IPS-20b (cell line): ENCODE results near the gene CUL1.

Source experiments
- H3K27ac ChIP-seq: one replicate; pipeline ENCODE4 v1.5.1; 2013; ENCODE audit warnings: low read length
- H3K27me3 ChIP-seq: 2 replicates; pipeline ENCODE4 v1.6.1; 2013; ENCODE audit warnings: mild to moderate bottlenecking, low read length, inconsistent platforms; ENCODE audit not compliant: insufficient read depth
- H3K36me3 ChIP-seq: 2 replicates; pipeline ENCODE4 v1.6.1; 2013; ENCODE audit warnings: low read depth, mild to moderate bottlenecking, inconsistent platforms, low read length, moderate library complexity; ENCODE audit not compliant: insufficient read depth
- H3K4me1 ChIP-seq: 2 replicates; pipeline ENCODE4 v1.6.1; 2013; ENCODE audit warnings: mild to moderate bottlenecking, control low read depth, inconsistent platforms, low read length, moderate library complexity; ENCODE audit not compliant: insufficient read depth
- H3K4me3 ChIP-seq: 2 replicates; pipeline ENCODE4 v1.5.1; 2013; ENCODE audit warnings: mild to moderate bottlenecking, low read length, inconsistent platforms
- H3K9ac ChIP-seq: 2 replicates; pipeline ENCODE4 v1.6.1; 2013; ENCODE audit warnings: low read depth, mild to moderate bottlenecking, inconsistent platforms, low read length, moderate library complexity
- H3K9me3 ChIP-seq: 2 replicates; pipeline ENCODE4 v1.6.1; 2013; ENCODE audit warnings: mild to moderate bottlenecking, low read depth, low read length, inconsistent platforms; ENCODE audit not compliant: insufficient read depth

The CUL1 gene

DNA sequence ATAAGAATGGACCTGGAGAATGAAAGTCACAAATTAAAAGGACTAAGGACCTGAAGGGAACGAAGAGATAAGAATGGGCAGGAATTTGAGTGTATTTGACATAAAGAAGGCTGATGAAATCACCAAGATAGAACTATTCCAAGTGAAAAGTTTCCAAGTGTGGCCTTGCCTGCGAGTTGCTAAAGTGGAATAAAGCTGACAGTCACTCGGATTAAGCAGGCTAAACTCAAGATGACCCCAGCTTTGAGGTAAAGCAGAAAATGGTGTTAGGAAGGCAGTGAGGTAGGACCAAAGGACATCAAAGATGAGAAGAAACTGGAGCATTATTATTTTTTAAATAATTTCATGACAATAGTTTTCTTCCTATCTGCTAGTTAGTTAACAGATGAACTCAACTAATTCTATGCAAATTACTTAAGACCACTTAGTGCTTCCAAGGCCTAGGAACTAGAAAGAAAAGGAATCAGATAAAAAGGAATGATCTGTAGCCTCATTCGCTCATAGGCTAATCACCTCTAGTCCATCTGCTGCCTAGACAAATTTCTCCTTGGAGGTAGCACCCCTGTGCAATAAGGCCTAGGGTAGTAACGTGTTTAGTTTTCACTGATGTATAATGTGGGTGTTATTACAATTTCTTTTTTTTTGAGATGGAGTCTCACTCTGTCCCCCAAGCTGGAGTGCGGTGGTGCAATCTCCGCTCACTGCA lies 150.8 kb downstream of the CUL1 start:
- H3K4me1 ChIP-seq: peaks cover 37% of the 10 kb centered on the region
- no peak overlapping the region for H3K27ac ChIP-seq
- no peak overlapping the region for H3K9ac ChIP-seq
- H3K36me3 ChIP-seq: peaks cover 17% of the 10 kb centered on the region
- H3K9me3 ChIP-seq: no peaks in the 10 kb centered on the region
- no peak overlapping the region for H3K4me3 ChIP-seq
- H3K27me3 ChIP-seq: no peaks in the 10 kb centered on the region

DNA sequence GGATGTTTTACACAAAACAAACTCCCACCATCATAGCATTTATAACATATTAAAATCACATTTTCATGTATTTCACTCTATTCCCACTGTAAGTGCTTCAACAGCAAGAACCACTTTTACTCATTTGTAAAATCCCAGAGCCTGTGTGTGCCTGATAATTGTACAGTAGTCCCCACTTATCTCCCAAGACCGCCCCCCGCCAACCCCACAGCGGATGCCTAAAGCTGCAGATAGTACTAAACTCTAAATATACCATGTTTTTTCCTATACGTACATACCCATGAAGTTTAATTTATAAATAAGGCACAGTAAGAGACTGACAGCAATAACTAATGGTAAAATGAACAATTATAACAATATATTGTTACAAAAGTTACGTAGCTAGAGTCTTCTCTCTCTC lies 151.9 kb downstream of the CUL1 start:
- Histone ChIP-seq H3K4me3 (no peak overlapping the region), H3K36me3 (peaks cover 9% of the 10 kb centered on the region; the same call in 1 of the 2 replicates), H3K9me3 (no peaks in the 10 kb centered on the region), H3K4me1 (peaks cover 37% of the 10 kb centered on the region), H3K9ac (no peak overlapping the region), H3K27ac (no peak overlapping the region), H3K27me3 (no peaks in the 10 kb centered on the region)
